Erythroblast (primary cell): Measurements from ENCODE around the gene STARD5.

Source experiments
- GATA1 ChIP-seq: IDR thresholded peaks from 2 replicates; pipeline ENCODE4 v1.6.1; 2011; ENCODE audit warnings: low read depth, mild to moderate bottlenecking, control low read depth, low read length, moderate library complexity
- POLR2A ChIP-seq: IDR thresholded peaks from 2 replicates; pipeline ENCODE4 v1.6.1; 2011; ENCODE audit warnings: mild to moderate bottlenecking, low read length

DNA sequence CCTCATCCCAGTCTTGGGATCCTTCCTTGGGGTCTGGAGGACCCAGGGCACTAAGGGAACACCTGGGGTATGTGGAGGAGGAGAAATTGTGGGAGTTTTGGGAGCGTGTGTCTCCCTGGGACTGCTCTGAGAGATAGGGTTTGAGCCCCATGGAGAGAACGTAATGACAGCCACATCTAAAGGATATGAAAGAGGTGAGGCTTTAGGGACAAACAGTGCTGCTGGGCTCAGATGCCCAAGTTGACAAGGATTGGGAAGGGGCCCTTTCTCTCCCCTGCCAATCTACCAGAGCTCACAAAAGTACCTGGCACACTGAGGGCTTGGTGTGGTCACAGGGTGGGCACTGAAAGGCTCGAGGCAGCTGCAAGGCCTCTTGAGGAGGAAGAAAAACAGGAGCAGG lies 13.3 kb upstream of the STARD5 start:
- TF ChIP-seq POLR2A (no peak), GATA1 (no peak)
